ENCODE results near the gene ALPK1. TPM values are rescaled to one million over a fixed set of nuclear protein-coding genes. Genes with fewer than 3 reads are reported as not detected.

ALPK1 gene
- polyA plus RNA-seq, 1 of the 3 experiments (the other 2 are of a cell fraction) = 2.8 TPM

DNA sequence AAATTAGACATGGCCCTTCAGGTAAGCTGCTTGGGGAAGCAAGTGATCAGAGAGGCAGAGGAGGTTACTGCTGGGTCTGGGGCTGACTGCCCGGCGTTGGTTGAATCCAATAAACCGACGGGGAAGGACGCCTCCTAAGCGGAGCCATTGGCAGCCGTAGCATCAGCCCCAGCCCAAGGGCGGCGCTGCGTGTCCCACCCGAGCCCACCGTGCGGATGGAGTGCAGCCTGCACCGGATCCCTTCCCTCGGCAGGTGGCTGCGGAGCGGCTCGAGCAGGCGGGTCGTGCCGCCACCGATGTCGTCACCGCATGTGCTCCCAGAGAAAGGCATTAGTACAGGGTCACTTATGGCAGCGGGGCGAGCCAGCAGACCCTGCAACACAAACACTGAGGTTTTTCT lies 82.1 kb downstream of the ALPK1 start:
- Histone ChIP-seq H3K9me3 (no peaks in the 10 kb centered on the region), H3K4me1 (ENCODE audit: control insufficient read depth in 1 of 2, insufficient read depth in 2 of 2, low read depth in 1 of 2, low read length in 1 of 2) (peaks cover 0 to 9% of the 10 kb centered on the region in 2 experiments; a peak in 2 of 4 replicates), H3K9me2 (no peaks in the 10 kb centered on the region), H3K27ac (ENCODE audit: low read depth in 2 of 2, low read length in 1 of 2) (no peak overlapping the region), H3K4me3 (ENCODE audit: low read depth in 2 of 2, low read length in 1 of 2) (no peak overlapping the region), H4K20me1 (ENCODE audit: insufficient read depth) (no peaks in the 10 kb centered on the region), H3K36me3 (replicated peaks in 1 of 2; ENCODE audit: control insufficient read depth in 1 of 2, insufficient read depth in 2 of 2, low read length in 1 of 2) (peaks cover 0 to 2% of the 10 kb centered on the region in 2 experiments), H3K4me2 (no peak overlapping the region), H3K79me2 (ENCODE audit: insufficient read depth) (no peaks in the 10 kb centered on the region), H3F3A (replicated peaks; ENCODE audit: insufficient read depth) (no peaks in the 10 kb centered on the region), H3K27me3 (ENCODE audit: insufficient read depth) (no peaks in the 10 kb centered on the region), H2AFZ (ENCODE audit: low read depth) (no peak overlapping the region), H3K9ac (no peak overlapping the region)
- no peak for DNase-seq
- 96% methylated on average over 14 of the region's 26 CpGs for WGBS (ENCODE audit: low lambda C conversion rate)
- TF ChIP-seq EP300 (IDR thresholded peaks at IDR 0.05; ENCODE audit: borderline replicate concordance in 1 of 2, low read depth in 1 of 2, low read length in 1 of 2) (no peak), ELF1 (IDR thresholded peaks at IDR 0.05) (no peak), MXI1 (IDR thresholded peaks at IDR 0.05; ENCODE audit: low read depth, low read length) (no peak), NRF1 (IDR thresholded peaks at IDR 0.05; ENCODE audit: low read depth, low read length) (no peak), FOXJ3 (CRISPR knock-in tag; IDR thresholded peaks at IDR 0.05) (no peak), SIN3A (IDR thresholded peaks at IDR 0.05; ENCODE audit: borderline replicate concordance, low read depth, low read length) (no peak), NFIC (IDR thresholded peaks at IDR 0.05; ENCODE audit: borderline replicate concordance) (no peak), RCOR1 (IDR thresholded peaks at IDR 0.05; ENCODE audit: low read length) (no peak), FOSL2 (IDR thresholded peaks at IDR 0.05; ENCODE audit: borderline replicate concordance, low read depth) (no peak), TCF12 (IDR thresholded peaks at IDR 0.05) (no peak), FOXM1 (IDR thresholded peaks at IDR 0.05; ENCODE audit: low read depth) (no peak), GABPA (IDR thresholded peaks at IDR 0.05; ENCODE audit: low read depth) (no peak), SMC3 (IDR thresholded peaks at IDR 0.05; ENCODE audit: low read depth, low read length) (no peak), RXRA (IDR thresholded peaks at IDR 0.05; ENCODE audit: borderline replicate concordance, low read depth) (no peak), CHD2 (IDR thresholded peaks at IDR 0.05; ENCODE audit: low read length, partially characterized antibody) (no peak), YY1 (IDR thresholded peaks at IDR 0.05; ENCODE audit: low read depth) (no peak)
- TF ChIP-seq, protein P1, sequence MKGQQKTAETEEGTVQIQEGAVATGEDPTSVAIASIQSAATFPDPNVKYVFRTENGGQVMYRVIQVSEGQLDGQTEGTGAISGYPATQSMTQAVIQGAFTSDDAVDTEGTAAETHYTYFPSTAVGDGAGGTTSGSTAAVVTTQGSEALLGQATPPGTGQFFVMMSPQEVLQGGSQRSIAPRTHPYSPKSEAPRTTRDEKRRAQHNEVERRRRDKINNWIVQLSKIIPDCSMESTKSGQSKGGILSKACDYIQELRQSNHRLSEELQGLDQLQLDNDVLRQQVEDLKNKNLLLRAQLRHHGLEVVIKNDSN (IDR thresholded peaks at IDR 0.05; ENCODE audit: borderline replicate concordance, low read depth) = no peak
- TF ChIP-seq, protein P2, sequence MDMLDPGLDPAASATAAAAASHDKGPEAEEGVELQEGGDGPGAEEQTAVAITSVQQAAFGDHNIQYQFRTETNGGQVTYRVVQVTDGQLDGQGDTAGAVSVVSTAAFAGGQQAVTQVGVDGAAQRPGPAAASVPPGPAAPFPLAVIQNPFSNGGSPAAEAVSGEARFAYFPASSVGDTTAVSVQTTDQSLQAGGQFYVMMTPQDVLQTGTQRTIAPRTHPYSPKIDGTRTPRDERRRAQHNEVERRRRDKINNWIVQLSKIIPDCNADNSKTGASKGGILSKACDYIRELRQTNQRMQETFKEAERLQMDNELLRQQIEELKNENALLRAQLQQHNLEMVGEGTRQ (IDR thresholded peaks at IDR 0.05; ENCODE audit: borderline replicate concordance, low read depth, low read length) = no peak
- TF ChIP-seq, protein P3, sequence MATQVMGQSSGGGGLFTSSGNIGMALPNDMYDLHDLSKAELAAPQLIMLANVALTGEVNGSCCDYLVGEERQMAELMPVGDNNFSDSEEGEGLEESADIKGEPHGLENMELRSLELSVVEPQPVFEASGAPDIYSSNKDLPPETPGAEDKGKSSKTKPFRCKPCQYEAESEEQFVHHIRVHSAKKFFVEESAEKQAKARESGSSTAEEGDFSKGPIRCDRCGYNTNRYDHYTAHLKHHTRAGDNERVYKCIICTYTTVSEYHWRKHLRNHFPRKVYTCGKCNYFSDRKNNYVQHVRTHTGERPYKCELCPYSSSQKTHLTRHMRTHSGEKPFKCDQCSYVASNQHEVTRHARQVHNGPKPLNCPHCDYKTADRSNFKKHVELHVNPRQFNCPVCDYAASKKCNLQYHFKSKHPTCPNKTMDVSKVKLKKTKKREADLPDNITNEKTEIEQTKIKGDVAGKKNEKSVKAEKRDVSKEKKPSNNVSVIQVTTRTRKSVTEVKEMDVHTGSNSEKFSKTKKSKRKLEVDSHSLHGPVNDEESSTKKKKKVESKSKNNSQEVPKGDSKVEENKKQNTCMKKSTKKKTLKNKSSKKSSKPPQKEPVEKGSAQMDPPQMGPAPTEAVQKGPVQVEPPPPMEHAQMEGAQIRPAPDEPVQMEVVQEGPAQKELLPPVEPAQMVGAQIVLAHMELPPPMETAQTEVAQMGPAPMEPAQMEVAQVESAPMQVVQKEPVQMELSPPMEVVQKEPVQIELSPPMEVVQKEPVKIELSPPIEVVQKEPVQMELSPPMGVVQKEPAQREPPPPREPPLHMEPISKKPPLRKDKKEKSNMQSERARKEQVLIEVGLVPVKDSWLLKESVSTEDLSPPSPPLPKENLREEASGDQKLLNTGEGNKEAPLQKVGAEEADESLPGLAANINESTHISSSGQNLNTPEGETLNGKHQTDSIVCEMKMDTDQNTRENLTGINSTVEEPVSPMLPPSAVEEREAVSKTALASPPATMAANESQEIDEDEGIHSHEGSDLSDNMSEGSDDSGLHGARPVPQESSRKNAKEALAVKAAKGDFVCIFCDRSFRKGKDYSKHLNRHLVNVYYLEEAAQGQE (IDR thresholded peaks at IDR 0.05; ENCODE audit: low read depth, low read length) = no peak
- TF ChIP-seq, protein P4, sequence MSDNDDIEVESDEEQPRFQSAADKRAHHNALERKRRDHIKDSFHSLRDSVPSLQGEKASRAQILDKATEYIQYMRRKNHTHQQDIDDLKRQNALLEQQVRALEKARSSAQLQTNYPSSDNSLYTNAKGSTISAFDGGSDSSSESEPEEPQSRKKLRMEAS (IDR thresholded peaks at IDR 0.05; ENCODE audit: low read depth) = no peak
- ChIA-PET POLR2A (no interaction called here), CTCF (no interaction called here)
